SU-DHL-6 (cell line): Measurements from ENCODE around the gene DOCK1.

Source experiments
- EZH2phosphoT487 ChIP-seq: fragments of 200-600 bp; sonication (generic), shearing (Covaris generic); conservative IDR thresholded peaks from 2 replicates; pipeline ENCODE4 v1.6.1; 2018; ENCODE audit warnings: mild to moderate bottlenecking, antibody characterized with exemption, low read length, moderate library complexity, mixed read lengths
- TF ChIP-seq, protein P1 (sequence below): fragments of 200-600 bp; sonication (generic); IDR thresholded peaks from one replicate; pipeline ENCODE4 v1.5.1; 2017; ENCODE audit warnings: antibody characterized with exemption, mild to moderate bottlenecking, low read length, moderate library complexity; ENCODE audit not compliant: insufficient read depth, poor library complexity, severe bottlenecking

DNA sequence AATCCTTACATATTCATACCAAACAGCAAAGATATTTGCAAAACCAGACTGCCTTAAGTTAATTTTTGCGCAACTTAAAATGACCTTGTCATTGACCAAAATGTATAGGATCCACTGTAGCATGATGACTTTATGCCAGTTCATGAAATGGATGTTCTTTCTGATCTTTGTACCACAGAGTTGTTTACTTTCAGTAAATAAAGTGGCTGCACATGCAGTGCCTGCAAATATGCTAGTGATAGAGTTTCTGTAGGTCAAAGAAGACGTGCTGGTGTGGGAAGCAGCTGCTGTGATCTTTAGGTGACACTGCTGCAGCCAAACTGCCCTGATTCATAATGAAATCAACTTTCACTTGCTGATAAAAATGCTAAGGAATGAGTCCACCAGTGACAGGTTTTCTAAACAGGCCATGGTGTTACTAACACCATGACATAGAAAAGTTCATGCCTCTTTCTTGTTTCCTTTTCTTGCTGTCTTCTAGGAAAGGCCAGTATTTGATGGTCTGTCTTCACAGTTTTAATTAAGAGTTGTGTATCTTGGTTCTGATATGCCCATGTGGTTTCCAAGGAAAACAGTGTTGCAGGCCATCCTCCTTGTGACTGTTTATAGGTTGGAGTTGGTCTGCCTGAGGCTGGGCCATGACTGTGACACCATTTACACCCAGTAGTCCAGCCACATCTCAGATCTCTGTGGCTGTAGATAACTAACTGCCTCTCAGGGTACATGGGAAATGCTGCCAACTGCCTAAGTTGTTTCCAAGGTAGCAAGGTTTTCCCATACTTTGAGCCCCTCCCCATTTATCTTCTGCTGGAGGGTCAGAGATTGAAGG, 228.7 kb downstream of the DOCK1 start:
- TF ChIP-seq, protein P1, sequence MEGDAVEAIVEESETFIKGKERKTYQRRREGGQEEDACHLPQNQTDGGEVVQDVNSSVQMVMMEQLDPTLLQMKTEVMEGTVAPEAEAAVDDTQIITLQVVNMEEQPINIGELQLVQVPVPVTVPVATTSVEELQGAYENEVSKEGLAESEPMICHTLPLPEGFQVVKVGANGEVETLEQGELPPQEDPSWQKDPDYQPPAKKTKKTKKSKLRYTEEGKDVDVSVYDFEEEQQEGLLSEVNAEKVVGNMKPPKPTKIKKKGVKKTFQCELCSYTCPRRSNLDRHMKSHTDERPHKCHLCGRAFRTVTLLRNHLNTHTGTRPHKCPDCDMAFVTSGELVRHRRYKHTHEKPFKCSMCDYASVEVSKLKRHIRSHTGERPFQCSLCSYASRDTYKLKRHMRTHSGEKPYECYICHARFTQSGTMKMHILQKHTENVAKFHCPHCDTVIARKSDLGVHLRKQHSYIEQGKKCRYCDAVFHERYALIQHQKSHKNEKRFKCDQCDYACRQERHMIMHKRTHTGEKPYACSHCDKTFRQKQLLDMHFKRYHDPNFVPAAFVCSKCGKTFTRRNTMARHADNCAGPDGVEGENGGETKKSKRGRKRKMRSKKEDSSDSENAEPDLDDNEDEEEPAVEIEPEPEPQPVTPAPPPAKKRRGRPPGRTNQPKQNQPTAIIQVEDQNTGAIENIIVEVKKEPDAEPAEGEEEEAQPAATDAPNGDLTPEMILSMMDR = no peak
- TF ChIP-seq EZH2phosphoT487 = no peak
